ENCODE results near the gene ODAD3.

DNA sequence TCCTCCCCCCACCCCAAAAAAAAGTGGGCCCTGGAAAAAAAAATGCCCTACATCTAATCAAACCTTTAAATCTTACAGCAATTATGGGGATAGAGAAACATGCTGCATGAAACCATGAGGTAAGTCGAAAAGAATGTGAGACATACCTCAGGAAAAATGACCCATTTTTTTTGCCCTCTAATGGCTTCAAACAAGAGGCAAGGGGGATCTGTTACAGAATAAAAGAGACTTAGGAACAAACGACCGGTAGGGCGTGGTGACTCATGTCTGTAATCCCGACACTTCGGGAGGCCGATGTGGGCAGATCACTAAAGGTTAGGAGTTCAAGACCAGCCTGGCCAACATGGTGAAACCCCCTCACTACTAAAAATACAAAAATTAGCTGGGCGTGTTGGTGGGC is 24.2 kb downstream of the ODAD3 start:
- TF ChIP-seq, protein P1, sequence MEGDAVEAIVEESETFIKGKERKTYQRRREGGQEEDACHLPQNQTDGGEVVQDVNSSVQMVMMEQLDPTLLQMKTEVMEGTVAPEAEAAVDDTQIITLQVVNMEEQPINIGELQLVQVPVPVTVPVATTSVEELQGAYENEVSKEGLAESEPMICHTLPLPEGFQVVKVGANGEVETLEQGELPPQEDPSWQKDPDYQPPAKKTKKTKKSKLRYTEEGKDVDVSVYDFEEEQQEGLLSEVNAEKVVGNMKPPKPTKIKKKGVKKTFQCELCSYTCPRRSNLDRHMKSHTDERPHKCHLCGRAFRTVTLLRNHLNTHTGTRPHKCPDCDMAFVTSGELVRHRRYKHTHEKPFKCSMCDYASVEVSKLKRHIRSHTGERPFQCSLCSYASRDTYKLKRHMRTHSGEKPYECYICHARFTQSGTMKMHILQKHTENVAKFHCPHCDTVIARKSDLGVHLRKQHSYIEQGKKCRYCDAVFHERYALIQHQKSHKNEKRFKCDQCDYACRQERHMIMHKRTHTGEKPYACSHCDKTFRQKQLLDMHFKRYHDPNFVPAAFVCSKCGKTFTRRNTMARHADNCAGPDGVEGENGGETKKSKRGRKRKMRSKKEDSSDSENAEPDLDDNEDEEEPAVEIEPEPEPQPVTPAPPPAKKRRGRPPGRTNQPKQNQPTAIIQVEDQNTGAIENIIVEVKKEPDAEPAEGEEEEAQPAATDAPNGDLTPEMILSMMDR (IDR thresholded peaks at IDR 0.05): no peak
- TF ChIP-seq POLR2A (IDR thresholded peaks at IDR 0.05): no peak

All from right lobe of liver (tissue), 4 donors.